ENCODE data around the gene OR8J1.

OR8J1 gene

GRCh38 chr11:56410801-56411200 is 56.7 kb downstream of the OR8J1 start:
- POLR2A ChIA-PET: no interaction called here
- TF ChIP-seq, protein P1, sequence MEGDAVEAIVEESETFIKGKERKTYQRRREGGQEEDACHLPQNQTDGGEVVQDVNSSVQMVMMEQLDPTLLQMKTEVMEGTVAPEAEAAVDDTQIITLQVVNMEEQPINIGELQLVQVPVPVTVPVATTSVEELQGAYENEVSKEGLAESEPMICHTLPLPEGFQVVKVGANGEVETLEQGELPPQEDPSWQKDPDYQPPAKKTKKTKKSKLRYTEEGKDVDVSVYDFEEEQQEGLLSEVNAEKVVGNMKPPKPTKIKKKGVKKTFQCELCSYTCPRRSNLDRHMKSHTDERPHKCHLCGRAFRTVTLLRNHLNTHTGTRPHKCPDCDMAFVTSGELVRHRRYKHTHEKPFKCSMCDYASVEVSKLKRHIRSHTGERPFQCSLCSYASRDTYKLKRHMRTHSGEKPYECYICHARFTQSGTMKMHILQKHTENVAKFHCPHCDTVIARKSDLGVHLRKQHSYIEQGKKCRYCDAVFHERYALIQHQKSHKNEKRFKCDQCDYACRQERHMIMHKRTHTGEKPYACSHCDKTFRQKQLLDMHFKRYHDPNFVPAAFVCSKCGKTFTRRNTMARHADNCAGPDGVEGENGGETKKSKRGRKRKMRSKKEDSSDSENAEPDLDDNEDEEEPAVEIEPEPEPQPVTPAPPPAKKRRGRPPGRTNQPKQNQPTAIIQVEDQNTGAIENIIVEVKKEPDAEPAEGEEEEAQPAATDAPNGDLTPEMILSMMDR (IDR thresholded peaks at IDR 0.05; ENCODE audit: insufficient read depth, low read length, missing control alignments): no peak
- CTCF ChIA-PET: no interaction called here
- no peak overlapping the region for H3K4me3 ChIP-seq (ENCODE audit: low read depth, low read length)
- DNase-seq (ENCODE audit: low read depth, low spot score): no peak
